Keratinocyte (primary cell): ENCODE data around the gene THTPA. TPM values are rescaled to one million over a fixed set of nuclear protein-coding genes. Genes with fewer than 3 reads are reported as not detected.
"Not testable (repeated sequence)": the region's sequence is repeated elsewhere in the genome, so short reads cannot be mapped to it uniquely, and the experiment has no call there.

Source experiments
- DNase-seq: peaks from one replicate; pipeline ENCODE4 v3.0.0-alpha.2; 2011; ENCODE audit warnings: low read depth, missing footprints, low spot score
- FAIRE-seq: peaks from 2 replicates; lab custom pipeline; 2011; peaks lifted over from hg19 to GRCh38; lab: Jason Lieb, UNC
- H2AFZ ChIP-seq: 2 replicates; pipeline ENCODE4 v1.6.0; 2012; ENCODE audit warnings: low read length, control low read depth, inconsistent platforms; ENCODE audit not compliant: control insufficient read depth
- H3K27ac ChIP-seq: 2 replicates; pipeline ENCODE4 v1.5.1; 2011; ENCODE audit warnings: low read length; ENCODE audit not compliant: control insufficient read depth, insufficient read depth
- H3K27me3 ChIP-seq: 3 replicates; pipeline ENCODE4 v1.6.0; 2011; ENCODE audit warnings: low read length; ENCODE audit not compliant: control insufficient read depth, insufficient read depth; ENCODE audit errors: extremely low read depth
- H3K36me3 ChIP-seq, 2 experiments: 2 replicates in 1 of 2; 3 replicates in 1 of 2; pipeline ENCODE4 v1.5.1; 2011; ENCODE audit warnings: low read length in 2 of 2, mild to moderate bottlenecking in 1 of 2; ENCODE audit not compliant: control insufficient read depth in 2 of 2, insufficient read depth in 2 of 2; ENCODE audit errors: extremely low read depth in 1 of 2
- H3K4me1 ChIP-seq: 3 replicates; pipeline ENCODE4 v1.5.1; 2011; ENCODE audit warnings: low read length; ENCODE audit not compliant: control insufficient read depth, insufficient read depth; ENCODE audit errors: extremely low read depth
- H3K4me2 ChIP-seq: 3 replicates; pipeline ENCODE4 v1.6.0; 2011; ENCODE audit warnings: low read depth, low read length; ENCODE audit not compliant: control insufficient read depth, insufficient read depth; ENCODE audit errors: extremely low read depth
- H3K4me3 ChIP-seq, 3 experiments: fragments of 200-600 bp in 1 of 3; sonication (generic) in 1 of 3; 2 replicates in 2 of 3; 3 replicates in 1 of 3; pipeline ENCODE4 v1.5.1; 2011 to 2016; ENCODE audit warnings: low read length in 3 of 3, mild to moderate bottlenecking in 3 of 3, control low read depth in 2 of 3, inconsistent platforms in 1 of 3, low read depth in 1 of 3, mixed read lengths in 1 of 3, mixed run types in 1 of 3, moderate library complexity in 1 of 3; ENCODE audit not compliant: control insufficient read depth in 2 of 3, insufficient read depth in 2 of 3; ENCODE audit errors: extremely low read depth in 1 of 3
- H3K79me2 ChIP-seq: 2 replicates; pipeline ENCODE4 v1.6.0; 2012; ENCODE audit warnings: low read length; ENCODE audit not compliant: control insufficient read depth, insufficient read depth
- H3K9ac ChIP-seq: 3 replicates; pipeline ENCODE4 v1.6.0; 2011; ENCODE audit warnings: low read length; ENCODE audit not compliant: control insufficient read depth, insufficient read depth; ENCODE audit errors: extremely low read depth
- H3K9me1 ChIP-seq: 3 replicates; pipeline ENCODE4 v1.6.0; 2011; ENCODE audit warnings: low read length; ENCODE audit not compliant: control insufficient read depth, insufficient read depth; ENCODE audit errors: extremely low read depth
- H3K9me3 ChIP-seq: 2 replicates; pipeline ENCODE4 v1.5.1; 2012; ENCODE audit warnings: low read depth, low read length; ENCODE audit not compliant: control insufficient read depth
- H4K20me1 ChIP-seq: 3 replicates; pipeline ENCODE4 v1.6.0; 2011; ENCODE audit warnings: low read length; ENCODE audit not compliant: control insufficient read depth, insufficient read depth; ENCODE audit errors: extremely low read depth
- CTCF ChIP-seq, 3 experiments: IDR thresholded peaks in 1 of 3; conservative IDR thresholded peaks in 1 of 3; optimal IDR thresholded peaks in 1 of 3; 2 replicates in 2 of 3; 3 replicates in 1 of 3; pipeline versions ENCODE3 to v1.5.1; 2011; ENCODE audit warnings: low read length in 3 of 3, mild to moderate bottlenecking in 3 of 3, moderate library complexity in 2 of 3, control low read depth in 1 of 3, inconsistent platforms in 1 of 3; ENCODE audit not compliant: insufficient read depth in 2 of 3; ENCODE audit errors: extremely low read depth in 1 of 3
- EZH2 ChIP-seq: IDR thresholded peaks from one replicate; pipeline ENCODE4 v1.6.1; 2012; ENCODE audit warnings: inconsistent platforms, mild to moderate bottlenecking, low read length, moderate library complexity
- dilution Hi-C: fragments of 300-500 bp; cut with MboI; formaldehyde crosslinking; loops from one replicate; pipeline ENCODE4 v1.7.0; 2020; ENCODE audit warnings: low sequenced_read_pairs; ENCODE audit not compliant: extremely low pct_ligation_motif_present
- polyA plus RNA-seq, 5 experiments: library from polyadenylated mRNA; depleted of rRNA in 3 of 5; stranded (reverse) in 3 of 5; stranded (forward) in 1 of 5; unstranded in 1 of 5; fragments of >200 nt; gene quantifications; 1 replicate in 1 of 5; 2 replicates in 3 of 5; 3 replicates in 1 of 5; pipeline versions ENCODE4 v1.2.1 to v1.2.3, GENCODE V29; 2011 to 2012; ENCODE audit warnings: missing spikeins in 2 of 5, low read depth in 1 of 5, low replicate concordance in 1 of 5

The THTPA gene
- polyA plus RNA-seq, 1 donor (not counting 4 experiments of a cell fraction or from before 2014, with no cell fraction given), result 3.2 TPM

- H3K36me3 ChIP-seq, result no peaks in the 10 kb centered on the region
- H3K27ac ChIP-seq, result no peak overlapping the region
- no peaks in the 10 kb centered on the region for H3K79me2 ChIP-seq
- DNase-seq, result no peak
- no peak overlapping the region for H3K9ac ChIP-seq
- FAIRE-seq, result no peak
- H3K4me1 ChIP-seq, result no peaks in the 10 kb centered on the region
- TF ChIP-seq EZH2 (no peak), CTCF (optimal IDR thresholded peaks at IDR 0.05 in 1 of 3, IDR thresholded peaks at IDR 0.05 in 1 of 3, conservative IDR thresholded peaks at IDR 0.05 in 1 of 3; ENCODE audit: extremely low read depth in 1 of 3, insufficient read depth in 2 of 3, low read length in 3 of 3) (no peak)
- no peak overlapping the region for H2AFZ ChIP-seq
- H3K9me3 ChIP-seq, result no peaks in the 10 kb centered on the region
- H4K20me1 ChIP-seq, result no peaks in the 10 kb centered on the region
- H3K27me3 ChIP-seq, result no peaks in the 10 kb centered on the region
- dilution Hi-C loops, result no loop called here
- no peak overlapping the region for H3K4me3 ChIP-seq
- H3K4me2 ChIP-seq, result no peak overlapping the region
- H3K9me1 ChIP-seq, result no peaks in the 10 kb centered on the region
Measured at GRCh38 chr14:23536494-23536893, 19.6 kb upstream of the THTPA start.

- dilution Hi-C loops, DNase-seq, H3K9ac ChIP-seq, H3K9me1 ChIP-seq, H3K9me3 ChIP-seq, H3K4me1 ChIP-seq, H3K27me3 ChIP-seq, H4K20me1 ChIP-seq, H3K79me2 ChIP-seq, H2AFZ ChIP-seq, H3K4me3 ChIP-seq, H3K27ac ChIP-seq, FAIRE-seq, H3K36me3 ChIP-seq, H3K4me2 ChIP-seq: not testable (repeated sequence)
Measured at GRCh38 chr14:23536906-23537305, 19.2 kb upstream of the THTPA start.

GRCh38 chr14:23537351-23538049 lies 18.6 kb upstream of the THTPA start:
- DNase-seq (no peak), FAIRE-seq (no peak)
- TF ChIP-seq CTCF (optimal IDR thresholded peaks at IDR 0.05 in 1 of 3, IDR thresholded peaks at IDR 0.05 in 1 of 3, conservative IDR thresholded peaks at IDR 0.05 in 1 of 3; ENCODE audit: extremely low read depth in 1 of 3, insufficient read depth in 2 of 3, low read length in 3 of 3) (no peak), EZH2 (no peak)
- Histone ChIP-seq H3K4me1 (no peaks in the 10 kb centered on the region), H3K4me3 (no peak overlapping the region), H3K4me2 (no peak overlapping the region), H3K9me3 (no peaks in the 10 kb centered on the region), H3K36me3 (no peaks in the 10 kb centered on the region), H3K27ac (no peak overlapping the region), H3K9me1 (no peaks in the 10 kb centered on the region), H3K27me3 (no peaks in the 10 kb centered on the region), H2AFZ (no peak overlapping the region), H3K79me2 (no peaks in the 10 kb centered on the region), H3K9ac (no peak overlapping the region), H4K20me1 (no peaks in the 10 kb centered on the region)
- dilution Hi-C loops, result no loop called here
